Measurements from ENCODE around the gene UGGT1. TPM values are rescaled to one million over a fixed set of nuclear protein-coding genes. Genes with fewer than 3 reads are reported as not detected.

The UGGT1 gene
- total and polyA plus RNA-seq, 9 of the 15 experiments (the other 6 are each of a cell fraction or from before 2014, with no cell fraction given) = 5.1 to 56.4 (median 37.9) TPM

GRCh38 chr2:128090945-128091725 lies at the start of gene UGGT1 (continued):
- TF ChIP-seq ZBTB11 (CRISPR knock-in tag; IDR thresholded peaks at IDR 0.05) (peak in 1 of 3 experiments; percentile 79; a peak in 2 of 6 replicates), ZNF274 (IDR thresholded peaks at IDR 0.05; ENCODE audit: borderline replicate concordance, low read depth, low read length) (no peak), SAP30 (IDR thresholded peaks at IDR 0.05; ENCODE audit: borderline replicate concordance, insufficient read depth, low read depth, low read length, poor library complexity, severe bottlenecking) (peak; percentile 98), ZBTB43 (CRISPR knock-in tag; IDR thresholded peaks at IDR 0.05) (peak; percentile 63; the same call in 1 of the 2 replicates), ERF (CRISPR knock-in tag; IDR thresholded peaks at IDR 0.05) (0 out of 2 replicates have a peak, but pooled peaks have one; percentile 12), FOXK1 (CRISPR knock-in tag; IDR thresholded peaks at IDR 0.05; ENCODE audit: borderline replicate concordance) (peak; percentile 91; the same call in 1 of the 2 replicates), CBX3 (IDR thresholded peaks at IDR 0.05; ENCODE audit: borderline replicate concordance in 1 of 2, low read length in 2 of 2) (peak in 1 of 2 experiments; percentile 21; a peak in 1 of 3 replicates), TAF9B (IDR thresholded peaks at IDR 0.05; ENCODE audit: partially characterized antibody) (peak; percentile 80), ZBED1 (IDR thresholded peaks at IDR 0.05) (no peak), MYNN (IDR thresholded peaks at IDR 0.05) (0 out of 2 replicates have a peak, but pooled peaks have one; percentile 5), MYNN (CRISPR knock-in tag; IDR thresholded peaks at IDR 0.05) (no peak), CTBP1 (IDR thresholded peaks at IDR 0.05; ENCODE audit: borderline replicate concordance) (peak; percentile 66; the same call in 1 of the 2 replicates), SP2 (IDR thresholded peaks at IDR 0.05; ENCODE audit: extremely low read depth, low read depth, low read length, poor library complexity, severe bottlenecking) (peak; percentile 96), CREM (IDR thresholded peaks at IDR 0.05; ENCODE audit: low read depth) (peak; percentile 44), GABPB1 (CRISPR knock-in tag; IDR thresholded peaks at IDR 0.05) (peak; percentile 95), L3MBTL2 (IDR thresholded peaks at IDR 0.05) (peak; percentile 69; the same call in 1 of the 2 replicates), MAX (CRISPR knock-in tag; IDR thresholded peaks at IDR 0.05) (peak; percentile 91), HDGF (IDR thresholded peaks at IDR 0.05) (no peak)
- TF ChIP-seq, protein P1, sequence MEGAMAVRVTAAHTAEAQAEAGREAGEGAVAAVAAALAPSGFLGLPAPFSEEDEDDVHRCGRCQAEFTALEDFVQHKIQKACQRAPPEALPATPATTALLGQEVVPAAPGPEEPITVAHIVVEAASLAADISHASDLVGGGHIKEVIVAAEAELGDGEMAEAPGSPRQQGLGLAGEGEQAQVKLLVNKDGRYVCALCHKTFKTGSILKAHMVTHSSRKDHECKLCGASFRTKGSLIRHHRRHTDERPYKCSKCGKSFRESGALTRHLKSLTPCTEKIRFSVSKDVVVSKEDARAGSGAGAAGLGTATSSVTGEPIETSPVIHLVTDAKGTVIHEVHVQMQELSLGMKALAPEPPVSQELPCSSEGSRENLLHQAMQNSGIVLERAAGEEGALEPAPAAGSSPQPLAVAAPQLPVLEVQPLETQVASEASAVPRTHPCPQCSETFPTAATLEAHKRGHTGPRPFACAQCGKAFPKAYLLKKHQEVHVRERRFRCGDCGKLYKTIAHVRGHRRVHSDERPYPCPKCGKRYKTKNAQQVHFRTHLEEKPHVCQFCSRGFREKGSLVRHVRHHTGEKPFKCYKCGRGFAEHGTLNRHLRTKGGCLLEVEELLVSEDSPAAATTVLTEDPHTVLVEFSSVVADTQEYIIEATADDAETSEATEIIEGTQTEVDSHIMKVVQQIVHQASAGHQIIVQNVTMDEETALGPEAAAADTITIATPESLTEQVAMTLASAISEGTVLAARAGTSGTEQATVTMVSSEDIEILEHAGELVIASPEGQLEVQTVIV (CRISPR knock-in tag; IDR thresholded peaks at IDR 0.05; ENCODE audit: borderline replicate concordance) = no peak
